GM12878 (cell line): ENCODE data around the gene CROT. TPM values are rescaled to one million over a fixed set of nuclear protein-coding genes. Genes with fewer than 3 reads are reported as not detected.

Experiments
- ATAC-seq: fragments of 200-7000 bp; cut with Tn5 transposase; 3 replicates; pipeline ENCODE4 v1.9.1; 2020; ENCODE audit warnings: mild to moderate bottlenecking, moderate library complexity
- BruUV-seq: library from RNA; stranded (reverse); fragments of 400-500 nt; replicated peaks from 2 replicates; lab custom pipeline; 2021; lab: Mats Ljungman, UMichigan
- CTCF ChIA-PET: fragments of 300-600 bp; sonication (Branson Sonifier 250); formaldehyde crosslinking; extraction: SDS; loops from one replicate; lab custom pipeline; 2021; ENCODE audit warnings: inconsistent platforms; lab: Yijun Ruan, JAX
- POLR2A ChIA-PET: fragments of 350-600 bp; formaldehyde crosslinking; extraction: SDS; loops from one replicate; lab custom pipeline; 2021; ENCODE audit warnings: inconsistent platforms; lab: Charles Lee
- RAD21 ChIA-PET: fragments of 300-600 bp; sonication (Branson Sonifier 250); formaldehyde crosslinking; loops from one replicate; lab custom pipeline; 2023; ENCODE audit warnings: antibody characterized with exemption; ENCODE audit not compliant: unreplicated experiment; lab: Charles Lee
- SMC1A ChIA-PET: fragments of 300-600 bp; sonication (Branson Sonifier 250); formaldehyde crosslinking; loops from one replicate; lab custom pipeline; 2023; ENCODE audit not compliant: unreplicated experiment, uncharacterized antibody; lab: Charles Lee
- DNase-seq: peaks from one replicate; pipeline ENCODE4 v3.0.0-alpha.2; 2011; ENCODE audit warnings: low read depth, low spot score
- FAIRE-seq: peaks from 3 replicates; lab custom pipeline; 2011; peaks lifted over from hg19 to GRCh38; lab: Jason Lieb, UNC
- H2AFZ ChIP-seq: 2 replicates; pipeline ENCODE4 v1.6.0; 2011; ENCODE audit warnings: low read depth, low read length, control low read depth; ENCODE audit not compliant: control insufficient read depth
- H3K27ac ChIP-seq: 2 replicates; pipeline ENCODE4 v1.5.1; 2011; ENCODE audit warnings: control low read depth; ENCODE audit not compliant: control insufficient read depth, insufficient read depth
- H3K27me3 ChIP-seq, 2 experiments: replicated peaks in 1 of 2; 2 replicates each; pipeline versions ENCODE4 v1.6.0 to v1.6.1; 2011; ENCODE audit warnings: low read length in 1 of 2; ENCODE audit not compliant: control insufficient read depth in 2 of 2, insufficient read depth in 2 of 2
- H3K36me3 ChIP-seq, 2 experiments: 2 replicates each; pipeline ENCODE4 v1.5.1; 2011; ENCODE audit warnings: low read length in 1 of 2; ENCODE audit not compliant: control insufficient read depth in 2 of 2, insufficient read depth in 2 of 2
- H3K4me1 ChIP-seq: 2 replicates; pipeline ENCODE4 v1.6.1; 2011; ENCODE audit warnings: mild to moderate bottlenecking, low read length, moderate library complexity, mixed read lengths; ENCODE audit not compliant: control insufficient read depth, insufficient read depth
- H3K4me2 ChIP-seq: 2 replicates; pipeline ENCODE4 v1.6.0; 2011; ENCODE audit warnings: control low read depth; ENCODE audit not compliant: control insufficient read depth, insufficient read depth
- H3K4me3 ChIP-seq: fragments of 200-600 bp; sonication (generic); 2 replicates; pipeline ENCODE4 v1.5.1; 2016
- H3K79me2 ChIP-seq: 2 replicates; pipeline ENCODE4 v1.6.0; 2011; ENCODE audit warnings: low read length; ENCODE audit not compliant: control insufficient read depth, insufficient read depth
- H3K9ac ChIP-seq: 2 replicates; pipeline ENCODE4 v1.8.0; 2011; ENCODE audit warnings: low read length, control low read depth, mixed read lengths; ENCODE audit not compliant: control insufficient read depth, insufficient read depth
- H3K9me3 ChIP-seq: replicated peaks from 3 replicates; pipeline ENCODE4 v1.5.1; 2011; ENCODE audit warnings: mild to moderate bottlenecking, low read length; ENCODE audit not compliant: control insufficient read depth, insufficient read depth
- H4K20me1 ChIP-seq: 2 replicates; pipeline ENCODE4 v1.6.0; 2011; ENCODE audit not compliant: control insufficient read depth, insufficient read depth
- EED ChIP-seq: sonication (generic); IDR thresholded peaks from 2 replicates; pipeline ENCODE4 v1.6.1; 2016; ENCODE audit warnings: antibody characterized with exemption, low read depth
- HDAC2 ChIP-seq: fragments of 200-600 bp; sonication (generic); IDR thresholded peaks from 2 replicates; pipeline ENCODE4 v1.6.1; 2017
- IKZF1 ChIP-seq: fragments of 450-650 bp; conservative IDR thresholded peaks from 2 replicates; pipeline ENCODE4 v1.6.1; 2017; ENCODE audit warnings: antibody characterized with exemption, mild to moderate bottlenecking
- KDM1A ChIP-seq: fragments of 200-600 bp; sonication (generic); IDR thresholded peaks from 2 replicates; pipeline ENCODE4 v1.6.1; 2016; ENCODE audit warnings: borderline replicate concordance
- KLF5 ChIP-seq: fragments of 450-650 bp; IDR thresholded peaks from 2 replicates; pipeline ENCODE4 v1.6.1; 2014; ENCODE audit warnings: mild to moderate bottlenecking; ENCODE audit not compliant: partially characterized antibody
- MLLT1 ChIP-seq: fragments of 450-650 bp; IDR thresholded peaks from 2 replicates; pipeline ENCODE4 v1.6.1; 2016; ENCODE audit warnings: mild to moderate bottlenecking
- MXI1 ChIP-seq: fragments of 150-350 bp; IDR thresholded peaks from 2 replicates; pipeline ENCODE4 v1.6.1; 2011; ENCODE audit warnings: low read depth, mild to moderate bottlenecking, inconsistent platforms, low read length, improper control_type of control experiment
- NR2C2 ChIP-seq: IDR thresholded peaks from 2 replicates; pipeline ENCODE4 v1.6.1; 2011; ENCODE audit warnings: borderline replicate concordance, low read depth; ENCODE audit not compliant: control insufficient read depth, insufficient read length
- PBX3 ChIP-seq: IDR thresholded peaks from 2 replicates; pipeline ENCODE4 v1.6.1; 2011; ENCODE audit warnings: mild to moderate bottlenecking, low read depth, low read length, moderate library complexity; ENCODE audit not compliant: insufficient replicate concordance
- POU2F2 ChIP-seq: IDR thresholded peaks from 3 replicates; pipeline ENCODE4 v1.6.1; 2011; ENCODE audit warnings: low read depth, mild to moderate bottlenecking, low read length, borderline replicate concordance
- RCOR1 ChIP-seq: conservative IDR thresholded peaks from 2 replicates; pipeline ENCODE4 v1.6.1; 2012; ENCODE audit warnings: low read depth, low read length, improper control_type of control experiment
- RELA ChIP-seq: fragments of 450-650 bp; IDR thresholded peaks from 2 replicates; pipeline ENCODE4 v1.8.0; 2014; ENCODE audit warnings: borderline replicate concordance; ENCODE audit not compliant: partially characterized antibody
- SMC3 ChIP-seq: IDR thresholded peaks from 2 replicates; pipeline ENCODE4 v1.6.1; 2011; ENCODE audit warnings: low read length, improper control_type of control experiment, borderline replicate concordance
- SREBF2 ChIP-seq: IDR thresholded peaks from 2 replicates; pipeline ENCODE4 v1.6.1; 2012; ENCODE audit warnings: mild to moderate bottlenecking, low read length
- SUPT20H ChIP-seq: IDR thresholded peaks from 2 replicates; pipeline ENCODE4 v1.6.1; 2011; ENCODE audit warnings: low read depth, mild to moderate bottlenecking, low read length, moderate library complexity, borderline replicate concordance; ENCODE audit not compliant: control insufficient read depth
- TCF7 ChIP-seq: IDR thresholded peaks from 2 replicates; pipeline ENCODE4 v1.6.1; 2014; ENCODE audit warnings: antibody characterized with exemption, borderline replicate concordance
- WRNIP1 ChIP-seq: IDR thresholded peaks from 2 replicates; pipeline ENCODE4 v1.6.1; 2011; ENCODE audit warnings: low read depth, low read length, improper control_type of control experiment, borderline replicate concordance
- YBX1 ChIP-seq: fragments of 450-650 bp; IDR thresholded peaks from 2 replicates; pipeline ENCODE4 v1.6.1; 2016; ENCODE audit warnings: antibody characterized with exemption
- ZNF207 ChIP-seq: fragments of 450-650 bp; IDR thresholded peaks from 2 replicates; pipeline ENCODE4 v1.6.1; 2014; ENCODE audit warnings: antibody characterized with exemption, mild to moderate bottlenecking, borderline replicate concordance
- ZNF622 ChIP-seq: fragments of 450-650 bp; IDR thresholded peaks from 2 replicates; pipeline ENCODE4 v1.6.1; 2017; ENCODE audit warnings: mild to moderate bottlenecking, inconsistent platforms
- WGBS: methylation state at CpG from one replicate; pipeline ENCODE4 v1.1.6; 2016; ENCODE audit warnings: low lambda C conversion rate; ENCODE audit not compliant: insufficient replicate concordance, insufficient coverage; ENCODE audit errors: missing lambda C conversion rate; 5-methylcytosine and 5-hydroxymethylcytosine counted together
- in situ Hi-C: fragments of 300-500 bp; cut with MboI; formaldehyde crosslinking; loops from 9 replicates; pipeline ENCODE4 v1.14.3; 2018; ENCODE audit warnings: mixed read lengths
- intact Hi-C: fragments of 100-400 bp; cut with micrococcal nuclease; formaldehyde crosslinking; loops from one replicate; pipeline ENCODE4 v1.14.2; 2022; ENCODE audit not compliant: unreplicated experiment
- polyA plus RNA-seq, 11 experiments: library from polyadenylated mRNA; depleted of rRNA in 4 of 11; unstranded in 6 of 11; stranded (reverse) in 5 of 11; fragments of >200 nt; fragmentation: Nextera tagmentation in 4 of 11; fragmentation: Illumina TruSeq in 1 of 11; extraction: Ambion mirVana in 4 of 11; extraction: Trizol in 1 of 11; gene quantifications; 1 replicate in 1 of 11; 2 replicates in 10 of 11; pipeline versions ENCODE4 v1.2.1 to v1.2.3, GENCODE V29; 2011 to 2016; ENCODE audit warnings: inconsistent platforms in 2 of 11, missing spikeins in 2 of 11, low read depth in 1 of 11
- total RNA-seq, 4 experiments: library from RNA; depleted of rRNA in 3 of 4; stranded (reverse); fragments of >200 nt in 3 of 4; fragmentation: Illumina TruSeq in 1 of 4; extraction: Trizol in 1 of 4; gene quantifications; 2 replicates each; pipeline versions ENCODE4 v1.2.1 to v1.2.3, GENCODE V29; 2013 to 2021
- TF ChIP-seq, protein P1 (sequence below): IDR thresholded peaks from 2 replicates; pipeline ENCODE4 v1.6.1; 2011; ENCODE audit warnings: borderline replicate concordance, low read depth, mild to moderate bottlenecking, moderate library complexity, mixed read lengths, low read length; ENCODE audit not compliant: insufficient read depth; ENCODE audit errors: extremely low read length

The CROT gene
- total and polyA plus RNA-seq, 10 of the 15 experiments (the other 5 are each of a cell fraction or from before 2014, with no cell fraction given) = 5.5 to 15.9 (median 12.1) TPM

- DNase-seq = peak; percentile 47
- intact Hi-C loops = loop anchor here (1.0 to 10.0 kb wide), 2 partner anchors 25 to 309 kb away; partner anchors contain the start of gene RUNDC3B
- H3K9ac ChIP-seq = no peak overlapping the region
- H3K36me3 ChIP-seq = no peaks in the 10 kb centered on the region
- 0% methylated on average over 3 of the region's 3 CpGs for WGBS
- CTCF ChIA-PET = interaction anchor here (1.0 to 11.4 kb wide), 9 partner anchors 8 to 190 kb away, joined by 3 to 296 read pairs (median 7); partner anchors contain the start of gene CROT
- RAD21 ChIA-PET = interaction anchor here (1.1 to 6.8 kb wide), 7 partner anchors 20 to 570 kb away, joined by 3 to 109 read pairs (median 4); partner anchors contain the start of genes ABCB1 and CROT
- POLR2A ChIA-PET = interaction anchor here (1.5 to 2.8 kb wide), 4 partner anchors 29 to 102 kb away, joined by 3 to 11 read pairs (median 8); partner anchors contain the start of gene CROT
- in situ Hi-C loops = loop anchor here (10.0 kb wide), 1 partner anchor 569 kb away; no protein-coding TSS in a partner anchor
- H3K4me2 ChIP-seq = no peak overlapping the region; the same call in 1 of the 2 replicates
- H3K4me1 ChIP-seq = peaks cover 8% of the 10 kb centered on the region
- SMC1A ChIA-PET = interaction anchor here (0.7 to 11.9 kb wide), 16 partner anchors 8 to 462 kb away, joined by 3 to 260 read pairs (median 4); partner anchors contain the start of gene CROT
- no peak overlapping the region for H3K4me3 ChIP-seq
- H3K27me3 ChIP-seq = no peaks in the 10 kb centered on the region
- no peak overlapping the region for H3K27ac ChIP-seq
- no peaks in the 10 kb centered on the region for H4K20me1 ChIP-seq
- H3K79me2 ChIP-seq = no peaks in the 10 kb centered on the region
- FAIRE-seq = no peak
- no TSS peak for BruUV-seq
- no peak overlapping the region for H2AFZ ChIP-seq
- H3K9me3 ChIP-seq = no peaks in the 10 kb centered on the region; the same call in 2 of the 3 replicates
- ATAC-seq = peak; percentile 90
- TF ChIP-seq WRNIP1 (no peak), ZNF207 (no peak), YBX1 (no peak), PBX3 (no peak), SMC3 (no peak), KLF5 (no peak), IKZF1 (peak; percentile 54), RCOR1 (no peak), ZNF622 (no peak), RELA (peak; percentile 68), MXI1 (no peak), SREBF2 (no peak), KDM1A (no peak), TCF7 (no peak), SUPT20H (no peak), NR2C2 (no peak), POU2F2 (no peak), EED (peak; percentile 75), HDAC2 (no peak), MLLT1 (no peak)
- TF ChIP-seq, protein P1, sequence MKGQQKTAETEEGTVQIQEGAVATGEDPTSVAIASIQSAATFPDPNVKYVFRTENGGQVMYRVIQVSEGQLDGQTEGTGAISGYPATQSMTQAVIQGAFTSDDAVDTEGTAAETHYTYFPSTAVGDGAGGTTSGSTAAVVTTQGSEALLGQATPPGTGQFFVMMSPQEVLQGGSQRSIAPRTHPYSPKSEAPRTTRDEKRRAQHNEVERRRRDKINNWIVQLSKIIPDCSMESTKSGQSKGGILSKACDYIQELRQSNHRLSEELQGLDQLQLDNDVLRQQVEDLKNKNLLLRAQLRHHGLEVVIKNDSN = no peak
These were observed 29.3 kb upstream of the CROT start for GRCh38 chr7:87316097-87316700.
